GF-D8 (cell line): ENCODE data around the gene JAZF1.

Source experiments
- DNase-seq: peaks from one replicate; lab custom pipeline; 2025; lab: John Stamatoyannopoulos, UW

Gene JAZF1

GRCh38 chr7:28008911-28009310, 171.7 kb downstream of the JAZF1 start:
- DNase-seq: no peak

GRCh38 chr7:28008171-28008570, 172.4 kb downstream of the JAZF1 start:
- DNase-seq: no peak

- DNase-seq: no peak
These were observed 174.1 kb downstream of the JAZF1 start for GRCh38 chr7:28006491-28006890.

- DNase-seq: no peak
These were observed 174.8 kb downstream of the JAZF1 start for GRCh38 chr7:28005847-28006231.

GRCh38 chr7:28005075-28005846, 175.3 kb downstream of the JAZF1 start:
- no peak for DNase-seq

- no peak for DNase-seq
These were observed 177.2 kb downstream of the JAZF1 start for GRCh38 chr7:28003408-28003807.

- DNase-seq: no peak
These were observed 178.0 kb downstream of the JAZF1 start for GRCh38 chr7:28002638-28003037.

- no peak for DNase-seq
These were observed 178.7 kb downstream of the JAZF1 start for GRCh38 chr7:28001896-28002295.

GRCh38 chr7:27999829-28000228, 180.8 kb downstream of the JAZF1 start:
- DNase-seq: no peak

GRCh38 chr7:27998382-27998781, 182.2 kb downstream of the JAZF1 start:
- DNase-seq: no peak

GRCh38 chr7:27997188-27997707, 183.3 kb downstream of the JAZF1 start:
- DNase-seq: no peak

GRCh38 chr7:27996141-27996540, 184.5 kb downstream of the JAZF1 start:
- no peak for DNase-seq

- no peak for DNase-seq
These were observed 185.4 kb downstream of the JAZF1 start for GRCh38 chr7:27995228-27995627.

GRCh38 chr7:27994639-27995038, 186.0 kb downstream of the JAZF1 start:
- no peak for DNase-seq

GRCh38 chr7:27992755-27993493, 187.7 kb downstream of the JAZF1 start:
- no peak for DNase-seq

- DNase-seq: no peak
These were observed 188.5 kb downstream of the JAZF1 start for GRCh38 chr7:27992097-27992496.

- no peak for DNase-seq
These were observed 189.5 kb downstream of the JAZF1 start for GRCh38 chr7:27991006-27991528.

- no peak for DNase-seq
These were observed 204.1 kb downstream of the JAZF1 start for GRCh38 chr7:27976531-27976930.

GRCh38 chr7:27973625-27974024, 207.0 kb downstream of the JAZF1 start:
- no peak for DNase-seq

GRCh38 chr7:27972276-27972675, 208.3 kb downstream of the JAZF1 start:
- no peak for DNase-seq

- no peak for DNase-seq
These were observed 209.3 kb downstream of the JAZF1 start for GRCh38 chr7:27971171-27971812.

- no peak for DNase-seq
These were observed 210.2 kb downstream of the JAZF1 start for GRCh38 chr7:27970350-27970749.

- no peak for DNase-seq
These were observed 211.2 kb downstream of the JAZF1 start for GRCh38 chr7:27969346-27969745.
